Neural cell (in vitro differentiated cells): ENCODE data around the gene DIRAS1. TPM values are rescaled to one million over a fixed set of nuclear protein-coding genes. Genes with fewer than 3 reads are reported as not detected.
"Not testable (repeated sequence)": the region's sequence is repeated elsewhere in the genome, so short reads cannot be mapped to it uniquely, and the experiment has no call there.

Source experiments
- H2AFZ ChIP-seq: fragments of 200-600, 300-800 bp; sonication (generic), shearing (Covaris generic); 2 replicates; pipeline ENCODE4 v1.6.0; 2014; ENCODE audit warnings: low read depth, mild to moderate bottlenecking, antibody characterized with exemption, low read length, moderate library complexity
- H3F3A ChIP-seq: fragments of 200-600 bp; shearing (Covaris generic); 2 replicates; pipeline ENCODE4 v1.6.1; 2016; ENCODE audit warnings: mild to moderate bottlenecking, moderate library complexity, mixed read lengths, antibody characterized with exemption, low read length; ENCODE audit not compliant: insufficient read depth, poor library complexity, severe bottlenecking
- H3K27ac ChIP-seq: fragments of 200-600, 300-800 bp; sonication (generic), shearing (Covaris generic); 2 replicates; pipeline ENCODE4 v1.5.1; 2014; ENCODE audit warnings: mild to moderate bottlenecking, low read length, moderate library complexity
- H3K27me3 ChIP-seq: fragments of 300-800, 200-600 bp; sonication (generic), shearing (Covaris generic); 2 replicates; pipeline ENCODE4 v1.6.0; 2014; ENCODE audit warnings: mild to moderate bottlenecking, low read depth, low read length, moderate library complexity; ENCODE audit not compliant: insufficient read depth
- H3K36me3 ChIP-seq: fragments of 300-800, 200-600 bp; sonication (generic), shearing (Covaris generic); 2 replicates; pipeline ENCODE4 v1.5.1; 2014; ENCODE audit warnings: mild to moderate bottlenecking, antibody characterized with exemption, low read length, moderate library complexity; ENCODE audit not compliant: insufficient read depth
- H3K4me2 ChIP-seq: fragments of 300-800, 200-600 bp; sonication (generic), shearing (Covaris generic); 2 replicates; pipeline ENCODE4 v1.6.0; 2014; ENCODE audit warnings: mild to moderate bottlenecking, low read length
- H3K4me3 ChIP-seq: fragments of 300-800, 200-600 bp; sonication (generic), shearing (Covaris generic); 2 replicates; pipeline ENCODE4 v1.5.1; 2014; ENCODE audit warnings: mild to moderate bottlenecking, low read length, moderate library complexity
- H3K79me2 ChIP-seq: fragments of 200-600 bp; shearing (Covaris generic); replicated peaks from 2 replicates; pipeline ENCODE4 v1.6.0; 2014; ENCODE audit warnings: mild to moderate bottlenecking, low read length, moderate library complexity; ENCODE audit not compliant: insufficient read depth
- H3K9ac ChIP-seq: fragments of 300-800, 200-600 bp; sonication (generic), shearing (Covaris generic); 2 replicates; pipeline ENCODE4 v1.6.1; 2016; ENCODE audit warnings: mild to moderate bottlenecking, low read length, mixed read lengths
- H3K9me2 ChIP-seq: fragments of 200-600 bp; shearing (Covaris generic); 2 replicates; pipeline ENCODE4 v1.6.1; 2016; ENCODE audit warnings: mild to moderate bottlenecking, low read length, mixed read lengths; ENCODE audit not compliant: insufficient read depth
- H3K9me3 ChIP-seq: fragments of 200-600, 300-800 bp; sonication (generic), shearing (Covaris generic); 2 replicates; pipeline ENCODE4 v1.6.1; 2016; ENCODE audit warnings: mild to moderate bottlenecking, mixed run types, low read length, moderate library complexity, mixed read lengths
- H4K20me1 ChIP-seq: fragments of 200-600 bp; shearing (Covaris generic); 2 replicates; pipeline ENCODE4 v1.6.1; 2016; ENCODE audit warnings: mild to moderate bottlenecking, mixed run types; ENCODE audit not compliant: insufficient read depth
- EP300 ChIP-seq: fragments of 450-650 bp; conservative IDR thresholded peaks from 2 replicates; pipeline ENCODE4 v1.6.1; 2014; ENCODE audit warnings: antibody characterized with exemption, mild to moderate bottlenecking, moderate library complexity; ENCODE audit not compliant: poor library complexity, severe bottlenecking
- EZH2 ChIP-seq: fragments of 200-600, 300-800 bp; shearing (Covaris generic), sonication (generic); IDR thresholded peaks from 2 replicates; pipeline ENCODE4 v1.6.1; 2014; ENCODE audit warnings: antibody characterized with exemption, low read length, borderline replicate concordance, mild to moderate bottlenecking; ENCODE audit not compliant: insufficient read depth, poor library complexity, severe bottlenecking
- MXI1 ChIP-seq: fragments of 450-650 bp; conservative IDR thresholded peaks from 2 replicates; pipeline ENCODE4 v1.6.1; 2014; ENCODE audit warnings: antibody characterized with exemption, mild to moderate bottlenecking; ENCODE audit not compliant: poor library complexity, severe bottlenecking
- POLR2AphosphoS5 ChIP-seq: IDR thresholded peaks from 2 replicates; pipeline ENCODE4 v1.6.1; 2012
- RAD21 ChIP-seq: fragments of 450-650 bp; conservative IDR thresholded peaks from 2 replicates; pipeline ENCODE4 v1.6.1; 2014; ENCODE audit warnings: antibody characterized with exemption, mild to moderate bottlenecking, moderate library complexity
- REST ChIP-seq: IDR thresholded peaks from 2 replicates; pipeline ENCODE4 v1.6.1; 2012; ENCODE audit warnings: borderline replicate concordance
- SMC3 ChIP-seq: fragments of 450-650 bp; conservative IDR thresholded peaks from 2 replicates; pipeline ENCODE4 v1.6.1; 2014; ENCODE audit warnings: antibody characterized with exemption, mild to moderate bottlenecking, moderate library complexity; ENCODE audit not compliant: poor library complexity
- TAF1 ChIP-seq: IDR thresholded peaks from 2 replicates; pipeline ENCODE4 v1.6.1; 2012; ENCODE audit warnings: low read depth
- polyA plus RNA-seq: library from polyadenylated mRNA; depleted of rRNA; stranded (reverse); fragments of >200 nt; gene quantifications from 2 replicates; pipeline ENCODE4 v1.2.3, GENCODE V29; 2014
- TF ChIP-seq, protein P1 (sequence below): fragments of 450-650 bp; IDR thresholded peaks from 2 replicates; pipeline ENCODE4 v1.5.1; 2014; ENCODE audit warnings: antibody characterized with exemption, mild to moderate bottlenecking, moderate library complexity; ENCODE audit not compliant: poor library complexity, severe bottlenecking

Gene DIRAS1
- polyA plus RNA-seq, 1 donor from 2014 or later = 39.8 TPM

- H3K27me3 ChIP-seq = no peaks in the 10 kb centered on the region
- H4K20me1 ChIP-seq = no peaks in the 10 kb centered on the region
- H3K79me2 ChIP-seq = no peaks in the 10 kb centered on the region
- peaks cover 14% of the 10 kb centered on the region for H3K36me3 ChIP-seq
- no peak overlapping the region for H3K4me3 ChIP-seq
- no peak overlapping the region for H3K27ac ChIP-seq
- no peaks in the 10 kb centered on the region for H3K9me3 ChIP-seq
- H3K4me2 ChIP-seq = no peak overlapping the region
- TF ChIP-seq TAF1 (no peak), REST (no peak), MXI1 (no peak), RAD21 (no peak), EP300 (no peak), SMC3 (no peak), POLR2AphosphoS5 (no peak)
- TF ChIP-seq, protein P1, sequence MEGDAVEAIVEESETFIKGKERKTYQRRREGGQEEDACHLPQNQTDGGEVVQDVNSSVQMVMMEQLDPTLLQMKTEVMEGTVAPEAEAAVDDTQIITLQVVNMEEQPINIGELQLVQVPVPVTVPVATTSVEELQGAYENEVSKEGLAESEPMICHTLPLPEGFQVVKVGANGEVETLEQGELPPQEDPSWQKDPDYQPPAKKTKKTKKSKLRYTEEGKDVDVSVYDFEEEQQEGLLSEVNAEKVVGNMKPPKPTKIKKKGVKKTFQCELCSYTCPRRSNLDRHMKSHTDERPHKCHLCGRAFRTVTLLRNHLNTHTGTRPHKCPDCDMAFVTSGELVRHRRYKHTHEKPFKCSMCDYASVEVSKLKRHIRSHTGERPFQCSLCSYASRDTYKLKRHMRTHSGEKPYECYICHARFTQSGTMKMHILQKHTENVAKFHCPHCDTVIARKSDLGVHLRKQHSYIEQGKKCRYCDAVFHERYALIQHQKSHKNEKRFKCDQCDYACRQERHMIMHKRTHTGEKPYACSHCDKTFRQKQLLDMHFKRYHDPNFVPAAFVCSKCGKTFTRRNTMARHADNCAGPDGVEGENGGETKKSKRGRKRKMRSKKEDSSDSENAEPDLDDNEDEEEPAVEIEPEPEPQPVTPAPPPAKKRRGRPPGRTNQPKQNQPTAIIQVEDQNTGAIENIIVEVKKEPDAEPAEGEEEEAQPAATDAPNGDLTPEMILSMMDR = no peak
- no peak overlapping the region for H2AFZ ChIP-seq
- no peaks in the 10 kb centered on the region for H3K9me2 ChIP-seq
- no peaks in the 10 kb centered on the region for H3F3A ChIP-seq
- H3K9ac ChIP-seq = no peak overlapping the region
These were observed 5.5 kb downstream of the DIRAS1 start for GRCh38 chr19:2715470-2716274.

- Histone ChIP-seq H3K4me3 (no peak overlapping the region), H3K79me2 (no peaks in the 10 kb centered on the region), H2AFZ (no peak overlapping the region), H3K27me3 (no peaks in the 10 kb centered on the region), H3K9ac (no peak overlapping the region), H4K20me1 (no peaks in the 10 kb centered on the region), H3K27ac (no peak overlapping the region), H3K9me3 (no peaks in the 10 kb centered on the region), H3K36me3 (peaks cover 14% of the 10 kb centered on the region), H3K9me2 (no peaks in the 10 kb centered on the region), H3K4me2 (no peak overlapping the region), H3F3A (no peaks in the 10 kb centered on the region)
- no peak for TF ChIP-seq REST
- TF ChIP-seq RAD21 = no peak
- TF ChIP-seq POLR2AphosphoS5 = no peak
- TF ChIP-seq, protein P1 = no peak
- TF ChIP-seq MXI1 = no peak
- no peak for TF ChIP-seq EZH2
These were observed 6.5 kb downstream of the DIRAS1 start for GRCh38 chr19:2714531-2715269.

DNA sequence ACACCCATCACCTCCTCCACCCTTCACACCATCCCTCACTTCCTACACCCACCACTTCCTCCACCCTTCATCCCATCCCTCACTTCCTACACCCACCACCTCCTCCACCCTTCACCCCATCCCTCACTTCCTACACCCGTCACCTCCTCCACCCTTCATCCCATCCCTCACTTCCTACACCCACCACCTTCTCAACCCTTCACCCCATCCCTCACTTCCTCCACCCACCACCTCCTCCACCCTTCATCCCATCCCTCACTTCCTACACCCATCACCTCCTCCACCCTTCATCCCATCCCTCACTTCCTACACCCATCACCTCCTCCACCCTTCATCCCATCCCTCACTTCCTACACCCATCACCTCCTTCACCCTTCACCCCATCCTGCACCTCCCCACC, 7.1 kb downstream of the DIRAS1 start:
- not testable (repeated sequence) for H3F3A ChIP-seq, H3K27me3 ChIP-seq

More for the DNA sequence above, 7.1 kb downstream of the DIRAS1 start:
- H3K4me2 ChIP-seq, H2AFZ ChIP-seq, H3K9me3 ChIP-seq, H3K4me3 ChIP-seq, H3K9ac ChIP-seq, H3K9me2 ChIP-seq, H3K79me2 ChIP-seq, H4K20me1 ChIP-seq, H3K27ac ChIP-seq: not testable (repeated sequence)
- H3K36me3 ChIP-seq = peaks cover 14% of the 10 kb centered on the region
